GM21360 (cell line): ENCODE data around the gene NAV1.

Source experiments
- ATAC-seq: cut with Tn5 transposase; IDR thresholded peaks from one replicate; pipeline ENCODE4 v1.9.1; 2021; ENCODE audit warnings: mild to moderate bottlenecking, moderate library complexity; ENCODE audit not compliant: unreplicated experiment

NAV1 gene

DNA sequence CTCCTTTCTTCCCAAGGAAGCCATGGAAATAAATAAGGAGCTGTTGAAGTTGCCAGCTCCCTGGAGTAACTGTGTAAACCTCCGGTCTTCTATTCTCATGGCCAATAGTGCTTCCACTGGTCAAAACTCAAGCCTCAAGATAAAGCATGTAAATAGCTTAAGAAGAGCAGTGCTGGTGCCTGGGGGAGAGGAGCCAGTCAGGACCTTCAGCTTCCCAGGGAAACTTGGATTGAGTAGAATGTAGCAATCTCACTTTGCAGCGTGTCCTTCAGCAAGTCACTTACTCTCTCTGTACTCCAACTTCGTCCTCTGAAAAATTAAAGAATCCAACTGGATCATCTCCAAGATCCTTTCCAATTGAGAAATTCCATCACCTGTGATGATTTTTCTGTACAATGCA is 44.7 kb downstream of the NAV1 start:
- no peak for ATAC-seq

DNA sequence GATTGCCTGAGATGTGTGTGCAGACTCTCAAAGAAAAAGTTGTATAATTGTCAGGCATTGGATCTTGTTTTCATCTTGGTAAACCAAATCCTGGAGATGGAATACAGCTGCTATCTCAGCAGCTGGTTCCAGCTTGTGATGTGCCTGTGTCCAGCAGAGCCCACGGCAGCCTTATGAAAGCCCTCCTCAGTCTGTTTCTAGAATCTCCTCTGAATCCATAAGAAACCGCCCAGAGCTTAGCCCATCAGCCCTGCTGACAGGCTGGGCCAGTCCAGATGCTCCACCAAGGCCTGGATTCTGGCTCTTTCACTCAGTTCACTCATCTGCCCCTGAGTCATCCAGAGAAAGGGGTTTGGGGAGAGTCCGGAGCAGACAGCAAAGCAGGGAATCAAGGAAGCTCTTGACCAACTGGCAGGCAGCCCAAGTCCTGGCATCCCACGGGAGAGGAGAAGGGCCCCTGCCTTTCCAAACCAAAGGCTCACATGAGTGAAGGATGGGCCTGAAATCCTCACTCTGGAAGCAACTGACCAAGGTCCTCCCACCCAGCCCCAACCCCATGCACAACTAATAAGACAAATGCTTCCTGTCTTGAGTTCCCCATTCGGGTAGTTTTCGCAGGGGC is 45.7 kb downstream of the NAV1 start:
- no peak for ATAC-seq

DNA sequence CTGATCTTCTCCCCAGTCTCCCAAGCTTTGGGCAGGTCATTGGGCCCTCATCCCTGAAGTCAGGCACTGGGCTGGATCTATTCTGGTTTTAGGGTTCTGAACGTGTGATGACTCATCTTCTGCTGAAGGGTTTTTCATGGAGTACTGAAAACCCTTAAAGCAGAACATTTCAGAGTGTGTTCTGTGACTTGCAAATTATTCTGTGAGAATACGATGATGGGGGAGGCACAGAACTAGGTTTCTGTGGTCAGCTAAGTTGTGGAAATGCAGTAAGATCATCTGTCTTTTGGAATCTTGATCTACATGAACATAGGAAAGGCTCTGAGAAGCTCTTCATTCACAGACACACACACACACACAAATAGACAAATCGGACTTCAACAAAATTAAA is 46.2 kb downstream of the NAV1 start:
- no peak for ATAC-seq

DNA sequence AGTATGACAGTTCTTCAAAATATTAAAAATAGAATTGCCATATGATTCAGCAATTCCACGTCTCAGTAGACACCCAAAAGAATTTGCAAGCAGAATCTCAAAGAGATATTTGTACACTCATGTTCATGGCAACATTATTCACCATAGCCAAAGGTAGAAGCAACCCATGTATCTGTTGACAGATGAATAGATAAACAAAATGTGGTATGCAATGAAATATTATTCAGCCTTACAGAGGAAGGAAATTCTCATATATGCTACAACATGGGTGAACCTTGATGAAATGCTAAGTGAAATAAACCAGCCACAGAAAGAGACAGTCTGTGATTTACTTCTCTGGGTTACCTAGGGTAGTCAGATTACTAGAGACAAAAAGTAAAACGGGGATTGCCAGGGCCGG is 47.0 kb downstream of the NAV1 start:
- ATAC-seq = no peak

DNA sequence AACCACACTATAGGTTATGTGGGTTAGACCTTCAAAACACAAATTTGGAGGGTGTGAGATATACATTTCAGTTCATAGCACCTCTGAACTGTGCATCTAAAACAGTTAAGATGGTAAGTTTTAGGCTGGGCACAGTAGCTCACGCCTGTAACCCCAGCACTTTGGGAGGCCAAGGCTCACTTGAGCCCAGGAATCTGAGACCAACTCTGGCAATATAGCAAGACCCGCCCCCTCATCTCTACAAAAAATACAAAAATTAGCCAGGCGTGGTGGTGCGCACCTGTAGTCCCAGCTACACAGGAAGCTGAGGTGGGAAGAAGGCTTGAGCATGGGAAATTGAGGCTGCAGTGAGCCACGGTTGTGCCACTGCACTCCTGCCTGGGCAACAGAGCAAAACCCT is 47.9 kb downstream of the NAV1 start:
- no peak for ATAC-seq

DNA sequence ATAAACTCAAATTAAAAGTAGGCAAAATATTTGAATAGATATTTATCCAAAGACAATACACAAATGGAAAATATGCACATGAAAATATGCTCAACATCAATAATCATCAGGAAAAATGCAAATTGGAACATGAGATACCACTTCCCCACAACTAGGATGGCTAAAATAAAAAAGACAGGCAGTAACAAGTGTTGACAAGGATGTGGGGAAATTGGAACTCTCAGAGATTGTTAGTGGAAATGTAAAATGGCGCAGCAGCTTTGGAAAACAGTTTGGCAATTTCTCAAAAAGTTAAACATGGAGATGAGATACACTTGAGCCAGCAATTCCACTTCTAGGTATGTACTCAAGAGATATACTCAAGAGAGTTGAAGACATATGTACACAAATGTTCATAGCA is 48.8 kb downstream of the NAV1 start:
- ATAC-seq = no peak
